Prostate gland (tissue), 2 donors: ENCODE results near the gene NAA15. TPM values are rescaled to one million over a fixed set of nuclear protein-coding genes. Genes with fewer than 3 reads are reported as not detected.

Experiments used
- DNase-seq: peaks from one replicate; pipeline ENCODE4 v3.0.0-alpha.2; 2019; ENCODE audit warnings: low spot score
- H3K27ac ChIP-seq, 2 donors: fragments of 200-600 bp; sonication (generic); 2 replicates each; pipeline ENCODE4 v1.5.1; 2017 to 2019
- H3K27me3 ChIP-seq: fragments of 200-600 bp; sonication (generic); replicated peaks from 2 replicates; pipeline ENCODE4 v1.5.1; 2019; ENCODE audit not compliant: insufficient read depth
- H3K36me3 ChIP-seq, 2 donors: fragments of 200-600 bp; sonication (generic); 1 replicate in 1 of 2; 2 replicates in 1 of 2; pipeline versions ENCODE4 v1.5.1 to v1.8.1; 2017 to 2019
- H3K4me1 ChIP-seq: fragments of 200-600 bp; sonication (generic); replicated peaks from 2 replicates; pipeline ENCODE4 v1.5.1; 2019
- H3K4me3 ChIP-seq, 2 donors: fragments of 200-600 bp; sonication (generic); 2 replicates each; pipeline ENCODE4 v1.5.1; 2017 to 2019
- H3K9me3 ChIP-seq: fragments of 200-600 bp; sonication (generic); 2 replicates; pipeline ENCODE4 v1.5.1; 2017
- CTCF ChIP-seq, 4 experiments: fragments of 200-600 bp in 2 of 4; fragments of 450-650 bp in 2 of 4; sonication (generic) in 2 of 4; IDR thresholded peaks; 1 replicate in 3 of 4; 2 replicates in 1 of 4; pipeline ENCODE4 v1.5.1; 2016 to 2019; ENCODE audit warnings: antibody characterized with exemption in 4 of 4, mild to moderate bottlenecking in 2 of 4, moderate library complexity in 2 of 4
- POLR2A ChIP-seq: fragments of 450-650 bp; IDR thresholded peaks from one replicate; pipeline ENCODE4 v1.6.1; 2016; ENCODE audit warnings: antibody characterized with exemption, mild to moderate bottlenecking
- POLR2AphosphoS5 ChIP-seq: sonication (generic); formaldehyde crosslinking; IDR thresholded peaks from one replicate; pipeline ENCODE4 v1.6.1; 2017; ENCODE audit warnings: antibody characterized with exemption
- WGBS: methylation state at CpG from one replicate; pipeline ENCODE4 v1.1.5; 2018; 5-methylcytosine and 5-hydroxymethylcytosine counted together
- intact Hi-C: fragments of 100-400 bp; cut with DNase I; formaldehyde crosslinking; loops from one replicate; pipeline ENCODE4 v1.14.2; 2022
- total RNA-seq, 2 donors: library from RNA; depleted of rRNA; stranded (reverse); fragments of >200 nt; gene quantifications; one replicate each; pipeline ENCODE4 v1.1.0, GENCODE V29; 2016

NAA15 gene
- total RNA-seq, 2 donors from 2014 or later = 19.3 to 22.9 TPM

- WGBS = 34% methylated on average over 3 of the region's 3 CpGs
Measured at GRCh38 chr4:139265654-139266053, 35.7 kb upstream of the NAA15 start.

GRCh38 chr4:139266208-139266582 lies 35.1 kb upstream of the NAA15 start:
- DNase-seq = no peak
- TF ChIP-seq POLR2A (no peak), POLR2AphosphoS5 (no peak), CTCF (IDR thresholded peaks at IDR 0.05) (no peak)
- Histone ChIP-seq H3K36me3 (no peaks in the 10 kb centered on the region), H3K9me3 (no peaks in the 10 kb centered on the region), H3K27ac (no peak overlapping the region), H3K4me1 (no peaks in the 10 kb centered on the region), H3K27me3 (no peaks in the 10 kb centered on the region), H3K4me3 (no peak overlapping the region)
- intact Hi-C loops = no loop called here
- WGBS = 8% methylated on average over 1 of the region's 1 CpG

More at GRCh38 chr4:139265654-139266053, 35.7 kb upstream of the NAA15 start:
- TF ChIP-seq POLR2AphosphoS5 = no peak
- TF ChIP-seq CTCF (IDR thresholded peaks at IDR 0.05) = no peak
- TF ChIP-seq POLR2A = no peak
- no peak overlapping the region for H3K4me3 ChIP-seq
- H3K27ac ChIP-seq = no peak overlapping the region
- no peaks in the 10 kb centered on the region for H3K4me1 ChIP-seq
- no peaks in the 10 kb centered on the region for H3K36me3 ChIP-seq
- H3K9me3 ChIP-seq = no peaks in the 10 kb centered on the region
- intact Hi-C loops = no loop called here
- H3K27me3 ChIP-seq = no peaks in the 10 kb centered on the region
- DNase-seq = no peak

GRCh38 chr4:139266583-139267257 lies 34.6 kb upstream of the NAA15 start:
- intact Hi-C loops = no loop called here
- no peak overlapping the region for H3K4me3 ChIP-seq
- H3K4me1 ChIP-seq = no peaks in the 10 kb centered on the region
- no peaks in the 10 kb centered on the region for H3K27me3 ChIP-seq
- no peaks in the 10 kb centered on the region for H3K36me3 ChIP-seq
- 28% methylated on average over 14 of the region's 14 CpGs for WGBS
- H3K27ac ChIP-seq = no peak overlapping the region
- no peak for DNase-seq
- no peaks in the 10 kb centered on the region for H3K9me3 ChIP-seq
- TF ChIP-seq POLR2AphosphoS5 (no peak), CTCF (IDR thresholded peaks at IDR 0.05) (no peak), POLR2A (no peak)

GRCh38 chr4:139267301-139267700 lies 34.0 kb upstream of the NAA15 start:
- Histone ChIP-seq H3K4me1 (no peaks in the 10 kb centered on the region), H3K36me3 (no peaks in the 10 kb centered on the region), H3K9me3 (no peaks in the 10 kb centered on the region), H3K4me3 (no peak overlapping the region), H3K27me3 (no peaks in the 10 kb centered on the region), H3K27ac (no peak overlapping the region)
- no peak for TF ChIP-seq POLR2AphosphoS5
- TF ChIP-seq CTCF (IDR thresholded peaks at IDR 0.05) = no peak
- no peak for TF ChIP-seq POLR2A
- WGBS = 98% methylated on average over 1 of the region's 1 CpG
- DNase-seq = no peak
- intact Hi-C loops = no loop called here

GRCh38 chr4:139273835-139274234 lies 27.5 kb upstream of the NAA15 start:
- no peak overlapping the region for H3K27ac ChIP-seq
- WGBS = 88% methylated on average over 1 of the region's 1 CpG
- intact Hi-C loops = no loop called here

More at GRCh38 chr4:139273835-139274234, 27.5 kb upstream of the NAA15 start:
- Histone ChIP-seq H3K4me1 (no peaks in the 10 kb centered on the region), H3K9me3 (no peaks in the 10 kb centered on the region), H3K27me3 (peaks cover 1% of the 10 kb centered on the region), H3K4me3 (no peak overlapping the region), H3K36me3 (no peaks in the 10 kb centered on the region)
- DNase-seq = no peak
- TF ChIP-seq POLR2AphosphoS5 (no peak), CTCF (IDR thresholded peaks at IDR 0.05) (no peak), POLR2A (no peak)
